CD4-positive, alpha-beta T cell (primary cell): ENCODE measurements around the gene NKX1-2. TPM values are rescaled to one million over a fixed set of nuclear protein-coding genes. Genes with fewer than 3 reads are reported as not detected.

Experiments used
- ATAC-seq: fragments of 200-7000 bp; cut with Tn5 transposase; one replicate; pipeline ENCODE4 v1.10.0; 2022; ENCODE audit warnings: mild to moderate bottlenecking; ENCODE audit not compliant: poor library complexity
- CTCF ChIA-PET: fragments of 350-600 bp; sonication (Branson Sonifier 250); formaldehyde crosslinking; loops from one replicate; lab custom pipeline; 2021; ENCODE audit warnings: antibody characterized with exemption, inconsistent platforms; lab: Charles Lee
- POLR2A ChIA-PET: fragments of 350-600 bp; sonication (Branson Sonifier 250); formaldehyde crosslinking; loops from one replicate; lab custom pipeline; 2021; ENCODE audit warnings: antibody characterized with exemption, inconsistent platforms; lab: Charles Lee
- DNase-seq, 14 experiments: peaks; one replicate each; pipeline ENCODE4 v3.0.0-alpha.2; 2013 to 2020; ENCODE audit warnings: mixed read lengths in 2 of 14
- H3K27ac ChIP-seq, 2 donors: one replicate each; pipeline versions ENCODE4 v1.5.1 to v1.7.0; 2013; ENCODE audit warnings: low read length in 2 of 2, low read depth in 1 of 2, mild to moderate bottlenecking in 1 of 2
- H3K27me3 ChIP-seq, 2 experiments: 1 replicate in 1 of 2; 2 replicates in 1 of 2; pipeline versions ENCODE4 v1.6.1 to v1.7.0; 2013; ENCODE audit warnings: low read length in 2 of 2, control low read depth in 1 of 2, mild to moderate bottlenecking in 1 of 2, moderate library complexity in 1 of 2; ENCODE audit not compliant: insufficient read depth in 2 of 2, control insufficient read depth in 1 of 2
- H3K36me3 ChIP-seq: one replicate; pipeline ENCODE4 v1.6.1; 2013; ENCODE audit warnings: low read length, control low read depth; ENCODE audit not compliant: insufficient read depth
- H3K4me1 ChIP-seq: one replicate; pipeline ENCODE4 v1.6.1; 2013; ENCODE audit warnings: low read length, control low read depth; ENCODE audit not compliant: insufficient read depth
- H3K4me3 ChIP-seq: one replicate; pipeline ENCODE4 v1.5.1; 2013; ENCODE audit warnings: mild to moderate bottlenecking, low read length, moderate library complexity
- H3K9me3 ChIP-seq, 2 experiments: 1 replicate in 1 of 2; 2 replicates in 1 of 2; pipeline versions ENCODE4 v1.6.1 to v1.7.0; 2013; ENCODE audit warnings: low read length in 2 of 2, mild to moderate bottlenecking in 2 of 2, control low read depth in 1 of 2, moderate library complexity in 1 of 2; ENCODE audit not compliant: control insufficient read depth in 1 of 2, insufficient read depth in 1 of 2
- H3K27ac Mint-ChIP-seq: one replicate; pipeline ENCODE4 v1.8.0; 2020; ENCODE audit warnings: mixed read lengths
- H3K27me3 Mint-ChIP-seq: one replicate; pipeline ENCODE4 v1.8.0; 2021; ENCODE audit warnings: mixed read lengths
- H3K36me3 Mint-ChIP-seq: one replicate; pipeline ENCODE4 v1.8.0; 2021; ENCODE audit warnings: low read depth, mixed read lengths
- H3K4me1 Mint-ChIP-seq: one replicate; pipeline ENCODE4 v1.8.0; 2021; ENCODE audit warnings: low read depth, mixed read lengths
- H3K4me3 Mint-ChIP-seq: one replicate; pipeline ENCODE4 v1.8.0; 2020; ENCODE audit warnings: mild to moderate bottlenecking, mixed read lengths
- H3K9me3 Mint-ChIP-seq: one replicate; pipeline ENCODE4 v1.8.0; 2020; ENCODE audit warnings: mixed read lengths
- intact Hi-C, 2 experiments: fragments of 100-400 bp; cut with DNase I in 1 of 2; cut with micrococcal nuclease in 1 of 2; formaldehyde crosslinking; loops; one replicate each; pipeline versions ENCODE4 v1.15.1 to v1.9.0; 2023 to 2025; cut with DNase I, micrococcal nuclease
- total RNA-seq, 174 experiments: library from RNA in 2 of 174; stranded (reverse) in 2 of 174; gene quantifications; one replicate each; pipeline ENCODE4 v1.2.3 and lab custom pipeline; 2021 to 2026
- TF ChIP-seq, protein P1 (sequence below): fragments of 200-600 bp; IDR thresholded peaks from one replicate; pipeline ENCODE4 v1.8.0; 2022; ENCODE audit warnings: antibody characterized with exemption, mild to moderate bottlenecking

NKX1-2 gene
- total RNA-seq, 2 experiments from 2014 or later, result not detected

DNA sequence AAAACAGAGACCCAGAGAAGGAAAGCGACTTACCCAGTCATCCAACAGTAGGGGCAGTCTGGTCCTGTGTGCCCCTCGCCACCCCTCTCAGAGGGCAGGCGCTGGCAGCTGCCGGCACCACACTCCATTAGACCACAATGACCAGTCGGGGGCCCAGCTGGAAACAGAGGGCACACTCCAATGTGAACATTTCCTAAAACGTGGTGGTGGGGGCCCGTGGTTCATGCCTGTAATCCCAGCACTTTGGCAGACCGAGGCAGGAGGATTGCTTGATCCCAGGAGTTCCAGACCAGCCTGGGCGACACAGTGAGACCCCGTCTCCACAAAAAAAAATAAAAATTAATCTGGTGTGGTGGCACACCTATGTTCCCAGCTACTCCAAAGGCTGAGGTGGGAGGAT lies 30.2 kb downstream of the NKX1-2 start:
- DNase-seq (peak in 1 of 14 experiments; percentile 28), ATAC-seq (no peak)
- no peaks in the 10 kb centered on the region for H3K36me3 Mint-ChIP-seq
- peak overlapping the region; percentile 82 for H3K27ac Mint-ChIP-seq
- CTCF ChIA-PET, result interaction anchor here (2.6 to 4.1 kb wide), 2 partner anchors 16 to 30 kb away, joined by 14 to 15 read pairs; no protein-coding TSS in a partner anchor
- TF ChIP-seq, protein P1, sequence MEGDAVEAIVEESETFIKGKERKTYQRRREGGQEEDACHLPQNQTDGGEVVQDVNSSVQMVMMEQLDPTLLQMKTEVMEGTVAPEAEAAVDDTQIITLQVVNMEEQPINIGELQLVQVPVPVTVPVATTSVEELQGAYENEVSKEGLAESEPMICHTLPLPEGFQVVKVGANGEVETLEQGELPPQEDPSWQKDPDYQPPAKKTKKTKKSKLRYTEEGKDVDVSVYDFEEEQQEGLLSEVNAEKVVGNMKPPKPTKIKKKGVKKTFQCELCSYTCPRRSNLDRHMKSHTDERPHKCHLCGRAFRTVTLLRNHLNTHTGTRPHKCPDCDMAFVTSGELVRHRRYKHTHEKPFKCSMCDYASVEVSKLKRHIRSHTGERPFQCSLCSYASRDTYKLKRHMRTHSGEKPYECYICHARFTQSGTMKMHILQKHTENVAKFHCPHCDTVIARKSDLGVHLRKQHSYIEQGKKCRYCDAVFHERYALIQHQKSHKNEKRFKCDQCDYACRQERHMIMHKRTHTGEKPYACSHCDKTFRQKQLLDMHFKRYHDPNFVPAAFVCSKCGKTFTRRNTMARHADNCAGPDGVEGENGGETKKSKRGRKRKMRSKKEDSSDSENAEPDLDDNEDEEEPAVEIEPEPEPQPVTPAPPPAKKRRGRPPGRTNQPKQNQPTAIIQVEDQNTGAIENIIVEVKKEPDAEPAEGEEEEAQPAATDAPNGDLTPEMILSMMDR, result no peak
- intact Hi-C loops, result loop anchor here (1.0 to 10.0 kb wide), 5 partner anchors 40 to 1405 kb away; partner anchors contain the start of gene FAM53B (in 1 of the 2)
- H3K4me3 ChIP-seq, result peak overlapping the region; percentile 75
- peaks cover 0 to 3% of the 10 kb centered on the region in 2 experiments for H3K27me3 ChIP-seq
- H3K4me3 Mint-ChIP-seq, result peak overlapping the region; percentile 92
- H3K9me3 Mint-ChIP-seq, result no peaks in the 10 kb centered on the region
- H3K9me3 ChIP-seq, result no peaks in the 10 kb centered on the region
- POLR2A ChIA-PET, result interaction anchor here (1.3 to 1.8 kb wide), 2 partner anchors 31 to 497 kb away, joined by 3 to 6 read pairs; no protein-coding TSS in a partner anchor
- no peak overlapping the region for H3K27ac ChIP-seq
- H3K4me1 ChIP-seq, result peaks cover 14% of the 10 kb centered on the region
- peaks cover 15% of the 10 kb centered on the region for H3K27me3 Mint-ChIP-seq
- H3K36me3 ChIP-seq, result no peaks in the 10 kb centered on the region
- peaks cover 35% of the 10 kb centered on the region for H3K4me1 Mint-ChIP-seq

DNA sequence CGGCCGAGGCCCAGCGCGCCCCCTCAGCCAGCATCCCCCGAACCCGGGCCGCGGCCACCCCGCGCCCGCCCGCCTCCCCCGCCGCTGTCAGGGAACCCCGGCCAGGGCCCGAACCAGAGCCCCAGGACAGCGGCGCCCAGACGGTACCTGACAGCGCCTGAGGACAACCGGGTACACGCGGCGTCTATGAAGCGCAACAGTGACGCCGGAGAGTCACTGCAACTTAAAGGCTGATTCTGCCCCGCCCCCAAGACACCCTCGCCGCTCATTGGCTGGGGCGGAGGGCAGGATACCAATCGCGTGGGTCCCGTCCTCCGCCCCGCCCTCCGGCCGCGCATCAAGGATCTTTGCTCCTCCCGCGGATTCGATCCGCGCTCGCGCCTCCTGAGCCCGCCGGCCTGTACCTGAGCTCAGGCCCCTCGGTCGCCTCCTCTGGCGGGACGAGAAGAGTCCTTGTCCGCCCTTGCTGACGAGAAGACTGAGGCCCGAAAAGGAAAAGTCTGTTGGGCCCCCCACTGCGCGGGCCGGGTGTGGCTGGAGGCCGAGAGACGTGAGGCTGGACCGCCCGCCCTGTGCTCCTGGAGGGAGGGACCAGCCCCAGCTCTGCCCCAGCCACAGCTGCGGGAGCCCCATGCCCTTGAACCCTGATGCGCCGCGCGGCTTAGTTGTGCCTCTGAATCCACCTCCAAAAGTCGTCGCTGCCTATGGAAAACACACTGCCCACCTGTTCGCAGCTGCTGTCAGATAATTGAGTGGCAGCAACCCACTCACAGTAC lies 30.9 kb downstream of the NKX1-2 start, which contains the start of gene OAT:
TSS of gene OAT (minus strand) at position 198 of the 776 bp plus-strand sequence. CDS start 6,752 bp downstream, outside the sequence.
- intact Hi-C loops, result loop anchor here (1.0 to 10.0 kb wide), 5 partner anchors 40 to 1404 kb away; partner anchors contain the start of gene FAM53B (in 1 of the 2)
- DNase-seq (peak; percentile 91 to 98 (median 96)), ATAC-seq (peak; percentile 97)
- Mint-ChIP-seq H3K27me3 (peaks cover 9% of the 10 kb centered on the region), H3K4me1 (peaks cover 41% of the 10 kb centered on the region), H3K27ac (peak within 1 kb of the TSS; percentile 82), H3K4me3 (peak within 1 kb of the TSS; percentile 92), H3K9me3 (no peaks in the 10 kb centered on the region), H3K36me3 (no peaks in the 10 kb centered on the region)
- ChIA-PET POLR2A (interaction anchor here (0.6 to 2.8 kb wide), 4 partner anchors 15 to 497 kb away, joined by 3 to 21 read pairs (median 5); partner anchors contain the start of gene LHPP), CTCF (interaction anchor here (0.9 to 4.1 kb wide), 5 partner anchors 14 to 424 kb away, joined by 3 to 15 read pairs (median 5); partner anchors contain the start of gene LHPP)
- Histone ChIP-seq H3K4me3 (peak within 1 kb of the TSS; percentile 75), H3K9me3 (no peaks in the 10 kb centered on the region), H3K27me3 (peaks cover 0 to 3% of the 10 kb centered on the region in 2 experiments), H3K4me1 (peaks cover 14% of the 10 kb centered on the region), H3K27ac (peak within 1 kb of the TSS; percentile 23 to 44), H3K36me3 (no peaks in the 10 kb centered on the region)
- TF ChIP-seq, protein P1, result no peak
